ENCODE data around the gene NSL1. TPM values are rescaled to one million over a fixed set of nuclear protein-coding genes. Genes with fewer than 3 reads are reported as not detected.
"Not testable (repeated sequence)": the region's sequence is repeated elsewhere in the genome, so short reads cannot be mapped to it uniquely, and the experiment has no call there.

The NSL1 gene
- total RNA-seq, 4 donors from 2014 or later: 10.8 to 22.3 (median 16.9) TPM

GRCh38 chr1:212733109-212733508, 58.5 kb downstream of the NSL1 start:
- no peaks in the 10 kb centered on the region for H3K36me3 ChIP-seq
- H3K4me1 ChIP-seq: no peaks in the 10 kb centered on the region
- intact Hi-C loops (cut with DNase I): no loop called here
- 89 to 100% methylated on average over 7 to 8 of the region's 8 CpGs for WGBS, 2 donors
- no peak overlapping the region for H3K27ac ChIP-seq
- H3K4me3 ChIP-seq: no peak overlapping the region
- no peaks in the 10 kb centered on the region for H3K27me3 ChIP-seq
- TF ChIP-seq CTCF (IDR thresholded peaks at IDR 0.05): no peak
- TF ChIP-seq POLR2A (IDR thresholded peaks at IDR 0.05): no peak
- no peaks in the 10 kb centered on the region for H3K9me3 ChIP-seq
- DNase-seq: no peak

GRCh38 chr1:212731630-212732029, 59.9 kb downstream of the NSL1 start:
- no peak for DNase-seq
- no peak for TF ChIP-seq CTCF (IDR thresholded peaks at IDR 0.05)
- TF ChIP-seq POLR2A (IDR thresholded peaks at IDR 0.05): no peak
- Histone ChIP-seq H3K9me3 (no peaks in the 10 kb centered on the region), H3K4me3 (no peak overlapping the region), H3K36me3 (no peaks in the 10 kb centered on the region), H3K4me1 (no peaks in the 10 kb centered on the region), H3K27ac (no peak overlapping the region), H3K27me3 (no peaks in the 10 kb centered on the region)
- WGBS, 2 donors: 94 to 100% methylated on average over 1 of the region's 1 CpG
- intact Hi-C loops (cut with DNase I): no loop called here

GRCh38 chr1:212728606-212729005, 63.0 kb downstream of the NSL1 start:
- no peak for TF ChIP-seq CTCF (IDR thresholded peaks at IDR 0.05)
- TF ChIP-seq POLR2A (IDR thresholded peaks at IDR 0.05): no peak
- no peaks in the 10 kb centered on the region for H3K9me3 ChIP-seq
- H3K4me1 ChIP-seq: no peaks in the 10 kb centered on the region
- no peaks in the 10 kb centered on the region for H3K36me3 ChIP-seq
- H3K27ac ChIP-seq: no peak overlapping the region
- DNase-seq: no peak
- intact Hi-C loops (cut with DNase I): no loop called here
- H3K27me3 ChIP-seq: no peaks in the 10 kb centered on the region
- no peak overlapping the region for H3K4me3 ChIP-seq
- WGBS, 2 donors: 64 to 75% methylated on average over 5 of the region's 5 CpGs

GRCh38 chr1:212727386-212728181, 64.0 kb downstream of the NSL1 start:
- intact Hi-C loops (cut with DNase I): no loop called here
- H3K36me3 ChIP-seq: no peaks in the 10 kb centered on the region
- no peak for DNase-seq
- H3K4me1 ChIP-seq: peaks cover 0 to under 1% (median 0%) of the 10 kb centered on the region in 3 donors
- H3K9me3 ChIP-seq: no peaks in the 10 kb centered on the region
- no peaks in the 10 kb centered on the region for H3K27me3 ChIP-seq
- H3K27ac ChIP-seq: peak overlapping the region in 1 of 4 donors; percentile 52
- H3K4me3 ChIP-seq: no peak overlapping the region
- 66 to 67% methylated on average over 13 of the region's 13 CpGs for WGBS, 2 donors
- no peak for TF ChIP-seq CTCF (IDR thresholded peaks at IDR 0.05)
- no peak for TF ChIP-seq POLR2A (IDR thresholded peaks at IDR 0.05)

GRCh38 chr1:212724679-212725078, 66.9 kb downstream of the NSL1 start:
- H3K27me3 ChIP-seq; H3K4me3 ChIP-seq; DNase-seq; H3K36me3 ChIP-seq; intact Hi-C loops (cut with DNase I); H3K9me3 ChIP-seq; H3K27ac ChIP-seq: not testable (repeated sequence)
- H3K4me1 ChIP-seq: peaks cover 3 to 18% (median 7%) of the 10 kb centered on the region in 3 donors
- no CpG with 5 or more reads among the region's 34 CpGs for WGBS, 2 donors
